ENCODE results near the gene IQCK. TPM values are rescaled to one million over a fixed set of nuclear protein-coding genes. Genes with fewer than 3 reads are reported as not detected.
"Not testable (repeated sequence)": the region's sequence is repeated elsewhere in the genome, so short reads cannot be mapped to it uniquely, and the experiment has no call there.

IQCK gene
- polyA plus RNA-seq, 5 donors, result 23.3 to 25.1 (median 24.5) TPM

- not testable (repeated sequence) for DNase-seq
Observed at GRCh38 chr16:19801369-19801768, 83.3 kb downstream of the IQCK start.

- DNase-seq, result not testable (repeated sequence)
Observed at GRCh38 chr16:19801824-19802223, 83.8 kb downstream of the IQCK start.

- DNase-seq, result no peak
Observed at GRCh38 chr16:19802612-19803011, 84.5 kb downstream of the IQCK start.

- peak in 1 of 2 donors; percentile 56 for DNase-seq
Observed at GRCh38 chr16:19804538-19805323, 86.7 kb downstream of the IQCK start.

- no peak for DNase-seq
Observed at GRCh38 chr16:19805459-19806162, 87.5 kb downstream of the IQCK start.

GRCh38 chr16:19808061-19808641, 90.1 kb downstream of the IQCK start:
- peak in 1 of 2 donors; percentile 54 for DNase-seq

GRCh38 chr16:19809121-19809635, 91.1 kb downstream of the IQCK start:
- DNase-seq, result no peak

- DNase-seq, result no peak
Observed at GRCh38 chr16:19809693-19810092, 91.6 kb downstream of the IQCK start.

GRCh38 chr16:19810817-19811731, 93.0 kb downstream of the IQCK start:
- DNase-seq, result no peak

- DNase-seq, result no peak
Observed at GRCh38 chr16:19812986-19813385, 94.9 kb downstream of the IQCK start.

GRCh38 chr16:19815418-19815817, 97.3 kb downstream of the IQCK start:
- no peak for DNase-seq

GRCh38 chr16:19817122-19817521, 99.1 kb downstream of the IQCK start:
- DNase-seq, result no peak

GRCh38 chr16:19817875-19818274, 99.8 kb downstream of the IQCK start:
- no peak for DNase-seq

GRCh38 chr16:19822533-19822932, 104.5 kb downstream of the IQCK start:
- peak in 1 of 2 donors; percentile 36 for DNase-seq

GRCh38 chr16:19823322-19823721, 105.3 kb downstream of the IQCK start:
- DNase-seq, result no peak

- no peak for DNase-seq
Observed at GRCh38 chr16:19824216-19824615, 106.1 kb downstream of the IQCK start.

- no peak for DNase-seq
Observed at GRCh38 chr16:19829844-19830692, 112.0 kb downstream of the IQCK start.

GRCh38 chr16:19830902-19831560, 113.0 kb downstream of the IQCK start:
- DNase-seq, result no peak

GRCh38 chr16:19831678-19832077, 113.6 kb downstream of the IQCK start:
- DNase-seq, result no peak

- DNase-seq, result no peak
Observed at GRCh38 chr16:19833176-19833575, 115.1 kb downstream of the IQCK start.

Data from right lung (tissue), 5 donors.